NT2/D1 (cell line): ENCODE data around the gene IL36G.

Source experiments
- YY1 ChIP-seq: IDR thresholded peaks from 2 replicates; pipeline ENCODE4 v1.6.1; 2011; ENCODE audit not compliant: insufficient read length, insufficient read depth
- ZNF274 ChIP-seq: IDR thresholded peaks from 2 replicates; pipeline ENCODE4 v1.6.1; 2011; ENCODE audit warnings: mild to moderate bottlenecking, low read depth, low read length

- TF ChIP-seq ZNF274 (no peak), YY1 (no peak)
Measured at GRCh38 chr2:113034016-113034415, 56.2 kb downstream of the IL36G start.
